ENCODE data around the gene RER1.

The RER1 gene

GRCh38 chr1:2392686-2393085 lies 1.0 kb downstream of the RER1 start:
- no peak for DNase-seq

DNA sequence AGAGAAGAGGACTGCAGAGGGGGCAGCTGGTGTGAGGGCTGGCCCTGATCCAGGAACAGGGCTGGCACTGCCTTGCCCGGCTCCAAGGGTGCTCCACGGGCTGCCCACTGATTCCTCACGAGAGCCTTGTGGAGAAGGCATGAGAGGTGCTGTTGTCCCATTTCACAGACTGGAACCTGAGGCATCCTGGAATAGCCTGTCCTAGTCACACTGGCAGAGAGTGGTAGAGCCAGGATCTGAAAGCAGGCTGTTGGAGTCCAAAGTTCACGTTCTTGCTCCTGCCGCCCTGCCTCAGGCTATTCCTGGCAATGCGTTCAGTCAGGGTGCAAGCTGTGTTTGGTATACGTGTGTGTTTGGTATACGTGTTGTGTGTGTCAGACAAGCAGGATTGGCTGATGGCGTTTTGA lies 1.8 kb downstream of the RER1 start:
- DNase-seq: no peak

DNA sequence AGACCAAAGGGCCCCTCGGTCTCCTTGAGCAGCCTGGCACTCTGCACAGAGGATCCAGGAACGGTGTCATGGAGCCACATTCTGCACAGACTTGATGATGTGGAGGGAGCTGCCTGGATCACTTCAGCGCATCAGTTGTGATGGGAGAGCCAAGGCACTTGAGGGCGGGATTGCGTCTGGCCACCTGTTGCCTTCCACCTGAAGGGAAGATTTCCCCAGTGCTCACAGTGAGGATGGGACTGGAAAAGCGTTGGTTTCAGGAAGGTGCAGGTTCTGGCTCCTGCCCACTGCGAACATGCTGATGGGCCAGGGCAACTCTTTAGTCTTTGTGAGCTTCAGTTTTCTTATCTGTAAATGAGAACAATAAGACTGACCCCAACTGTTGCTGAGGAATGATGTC lies 2.6 kb downstream of the RER1 start:
- no peak for DNase-seq

GRCh38 chr1:2394761-2395160 lies 3.1 kb downstream of the RER1 start:
- no peak for DNase-seq

GRCh38 chr1:2395245-2395644 lies 3.6 kb downstream of the RER1 start:
- no peak for DNase-seq

- no peak for DNase-seq
Measured at GRCh38 chr1:2396059-2396458, 4.4 kb downstream of the RER1 start.

DNA sequence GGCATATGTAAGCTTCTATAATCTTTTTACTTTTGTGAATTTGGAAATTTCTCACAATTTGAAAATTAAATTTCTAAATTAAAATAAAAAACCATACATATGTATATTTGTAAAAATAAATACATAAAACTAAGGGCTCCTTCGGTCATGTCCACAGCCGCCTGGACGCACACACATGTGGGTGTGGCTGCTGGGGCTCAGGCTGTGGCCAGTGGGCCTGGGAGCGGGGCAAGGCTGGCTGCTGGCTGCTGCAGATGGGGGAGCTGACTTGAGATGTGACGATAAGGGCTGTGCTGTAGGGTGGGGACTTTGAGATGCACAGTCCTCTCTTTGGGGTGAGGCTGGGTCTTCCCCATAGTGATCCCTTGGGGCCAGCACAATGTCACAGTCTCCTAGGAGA lies 4.8 kb downstream of the RER1 start:
- no peak for DNase-seq

DNA sequence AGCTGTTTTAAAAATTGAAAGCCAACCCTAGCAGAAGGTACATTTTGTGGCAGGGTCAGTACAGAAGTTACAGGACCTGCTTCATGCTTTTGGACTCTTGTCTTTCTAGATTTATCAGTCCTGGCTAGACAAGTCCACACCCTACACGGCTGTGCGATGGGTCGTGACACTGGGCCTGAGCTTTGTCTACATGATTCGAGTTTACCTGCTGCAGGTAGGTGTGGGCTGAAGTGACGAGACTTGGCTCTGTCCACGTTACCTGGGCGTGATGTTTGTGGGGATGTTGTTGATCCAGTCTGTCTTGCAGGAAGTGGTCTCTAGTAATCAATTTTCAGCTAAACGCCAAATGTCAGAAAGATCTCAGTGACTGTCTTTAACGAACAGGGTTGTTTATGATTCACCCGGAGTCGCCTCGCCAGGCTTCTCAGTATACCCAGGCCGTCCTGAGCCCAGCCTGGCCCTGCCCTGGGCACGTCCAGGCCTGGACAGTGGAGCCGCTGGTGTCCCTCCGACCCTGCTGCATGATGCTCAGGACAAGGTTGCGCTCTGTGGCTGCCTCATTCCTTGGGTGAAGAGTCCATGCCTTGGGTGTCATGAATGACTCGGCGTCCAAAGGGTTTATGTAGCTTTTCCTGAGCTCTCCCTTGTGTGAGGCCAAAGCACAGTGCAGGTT lies 5.5 kb downstream of the RER1 start:
- DNase-seq: no peak

- DNase-seq: no peak
Measured at GRCh38 chr1:2398871-2399270, 7.2 kb downstream of the RER1 start.

- DNase-seq: no peak
Measured at GRCh38 chr1:2399890-2400575, 8.4 kb downstream of the RER1 start.

GRCh38 chr1:2400576-2400909 lies 8.9 kb downstream of the RER1 start:
- no peak for DNase-seq

DNA sequence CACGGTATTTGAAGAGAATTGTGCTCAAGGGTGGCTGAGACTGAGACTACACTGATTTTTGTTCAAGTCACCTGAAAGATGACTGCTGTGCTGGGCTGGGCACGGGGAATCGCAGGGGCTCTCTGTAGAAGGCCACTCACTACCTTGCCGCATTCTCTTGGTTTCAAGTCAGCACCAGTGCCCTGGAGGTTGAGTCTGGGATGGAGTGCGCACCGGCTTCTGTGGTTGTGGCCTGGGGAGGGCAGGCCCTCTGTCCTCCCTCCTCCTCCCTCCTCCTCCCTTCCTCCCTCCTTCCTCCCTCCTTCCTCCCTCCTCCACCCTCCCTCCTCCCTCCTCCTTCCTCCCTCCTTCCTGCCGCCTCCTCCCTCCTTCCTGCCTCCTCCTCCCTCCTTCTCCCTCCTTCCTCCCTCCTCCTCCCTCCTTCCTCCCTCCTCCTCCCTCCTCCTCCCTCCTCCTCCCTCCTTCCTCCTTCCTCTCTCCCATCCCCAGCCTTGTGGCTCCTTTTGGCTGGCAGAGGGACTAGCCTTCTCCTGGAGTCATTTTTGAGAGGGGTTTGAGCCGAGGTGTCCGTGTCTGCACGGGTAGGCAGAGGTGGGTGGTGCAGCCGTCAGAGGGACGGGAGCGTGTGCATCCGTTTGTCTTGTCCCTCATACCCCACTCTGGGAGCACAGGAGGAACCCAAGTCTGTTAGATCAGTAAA lies 9.5 kb downstream of the RER1 start:
- no peak for DNase-seq

GRCh38 chr1:2402420-2402819 lies 10.8 kb downstream of the RER1 start:
- DNase-seq: no peak

GRCh38 chr1:2403273-2403672 lies 11.6 kb downstream of the RER1 start:
- DNase-seq: no peak

DNA sequence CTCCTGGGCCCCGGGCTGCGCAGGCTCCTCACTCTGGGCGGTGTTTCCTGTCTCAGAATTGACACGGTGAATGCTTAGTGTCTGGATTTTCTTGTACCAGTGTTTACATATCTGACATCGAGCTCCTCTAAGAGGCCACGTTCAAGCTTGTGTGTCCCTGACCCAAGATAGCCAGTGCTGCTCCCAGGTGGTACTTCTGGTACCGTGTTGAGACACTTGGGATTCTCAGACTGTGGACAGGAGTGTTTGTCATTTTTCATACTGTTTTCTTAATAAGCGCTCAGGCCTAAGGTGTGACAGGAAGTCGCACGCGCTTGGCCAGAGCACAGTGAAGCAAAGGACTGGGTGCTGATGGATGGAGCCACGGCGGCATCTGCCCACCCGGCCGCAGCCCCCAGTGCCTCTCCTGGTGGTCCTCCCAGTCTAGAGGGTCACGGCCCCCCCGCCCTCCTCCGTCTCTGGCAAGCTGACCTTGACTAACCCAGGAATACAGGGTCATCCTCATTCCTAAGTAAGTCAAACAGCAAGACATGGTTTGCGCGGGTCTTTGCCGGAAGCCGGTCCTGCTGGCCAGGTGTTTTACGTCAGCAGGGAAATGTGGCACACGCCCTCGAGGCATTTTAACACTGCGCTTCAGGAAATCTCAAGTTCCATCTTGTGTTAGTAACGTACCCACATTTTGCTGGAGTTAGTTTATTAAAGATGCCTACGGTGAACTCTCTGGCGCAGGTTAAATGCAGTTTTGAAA lies 12.7 kb downstream of the RER1 start:
- peak; percentile 43 for DNase-seq

DNA sequence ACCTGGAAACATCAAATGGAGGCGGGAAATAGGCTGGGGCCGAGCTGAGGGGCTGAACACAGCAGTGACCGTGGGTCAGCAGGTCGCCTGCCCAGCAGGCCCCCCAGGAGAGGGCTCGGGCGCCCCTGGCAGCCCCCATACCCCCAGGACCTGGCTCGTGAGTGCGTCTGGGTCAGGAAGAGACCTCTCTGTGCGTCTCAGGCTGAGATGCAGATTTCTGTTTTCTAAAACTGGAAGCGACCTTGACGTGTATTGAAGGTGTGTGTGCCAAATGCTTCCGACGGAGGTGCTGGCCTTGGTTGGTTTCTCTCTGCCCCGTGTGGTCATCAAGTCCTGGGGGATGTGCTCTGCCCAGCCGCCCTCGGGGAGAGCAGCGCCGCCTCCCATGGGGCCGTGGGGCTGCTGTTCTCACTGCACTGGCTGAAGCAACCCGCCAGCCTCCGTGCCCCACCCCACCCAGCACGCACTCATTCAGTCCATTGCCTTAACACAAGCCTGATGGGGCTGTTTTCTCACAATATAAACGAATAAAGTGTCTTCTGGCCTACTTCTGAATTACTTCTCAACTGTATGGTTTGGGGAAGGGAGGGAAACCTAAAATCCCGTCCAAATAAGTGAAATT lies 13.4 kb downstream of the RER1 start:
- no peak for DNase-seq

DNA sequence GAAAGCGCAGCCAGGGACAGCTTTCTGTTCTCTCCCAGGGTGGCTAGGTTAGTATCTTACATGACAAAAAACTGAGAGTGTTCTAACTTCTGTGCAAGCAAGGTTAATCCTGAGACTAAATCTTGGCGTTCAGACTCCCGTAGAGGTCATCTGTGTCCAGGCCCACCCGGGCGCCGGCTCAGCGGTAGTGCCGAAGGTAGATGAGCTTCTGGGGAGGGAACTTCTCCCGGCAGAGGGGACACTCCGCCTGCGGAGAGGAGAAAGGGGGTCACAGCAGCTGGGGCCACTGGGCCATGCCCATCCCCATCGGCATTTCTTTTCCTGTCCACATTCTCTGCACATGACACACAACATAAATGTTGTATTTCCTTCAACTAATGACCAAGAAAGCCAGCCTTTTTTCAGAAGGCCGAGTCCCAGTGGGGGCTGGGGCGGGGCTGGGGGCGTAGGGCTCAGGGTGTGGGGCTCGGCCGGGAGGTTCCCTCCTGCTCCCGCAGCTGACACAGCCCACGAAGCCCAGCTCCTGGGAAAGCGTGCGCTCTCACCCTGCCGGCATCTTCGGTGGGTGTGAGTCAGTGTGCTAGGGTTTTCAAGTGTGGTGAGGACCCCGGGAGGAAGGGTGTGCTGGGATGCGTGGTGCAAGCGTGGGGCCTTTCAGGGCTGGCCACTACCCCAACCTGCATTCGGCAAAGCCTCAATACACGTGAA lies 14.1 kb downstream of the RER1 start:
- no peak for DNase-seq

- no peak for DNase-seq
Measured at GRCh38 chr1:2406451-2407041, 14.9 kb downstream of the RER1 start.

- DNase-seq: no peak
Measured at GRCh38 chr1:2407166-2407990, 15.7 kb downstream of the RER1 start.

DNA sequence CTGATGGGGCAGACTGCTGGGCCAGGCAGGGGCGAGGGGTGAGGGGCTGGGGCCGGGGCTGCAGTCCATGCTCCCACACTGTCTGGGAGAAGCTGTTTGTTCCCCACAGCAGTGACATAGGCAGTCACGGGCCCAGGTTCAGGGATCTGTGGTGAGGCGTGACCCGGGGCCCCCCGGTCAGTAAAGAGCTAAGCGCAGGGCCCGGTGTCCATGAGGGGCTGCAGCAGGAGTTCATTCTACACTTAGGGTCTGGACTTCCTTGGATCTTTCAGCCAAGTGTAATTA lies 16.3 kb downstream of the RER1 start:
- DNase-seq: no peak

DNA sequence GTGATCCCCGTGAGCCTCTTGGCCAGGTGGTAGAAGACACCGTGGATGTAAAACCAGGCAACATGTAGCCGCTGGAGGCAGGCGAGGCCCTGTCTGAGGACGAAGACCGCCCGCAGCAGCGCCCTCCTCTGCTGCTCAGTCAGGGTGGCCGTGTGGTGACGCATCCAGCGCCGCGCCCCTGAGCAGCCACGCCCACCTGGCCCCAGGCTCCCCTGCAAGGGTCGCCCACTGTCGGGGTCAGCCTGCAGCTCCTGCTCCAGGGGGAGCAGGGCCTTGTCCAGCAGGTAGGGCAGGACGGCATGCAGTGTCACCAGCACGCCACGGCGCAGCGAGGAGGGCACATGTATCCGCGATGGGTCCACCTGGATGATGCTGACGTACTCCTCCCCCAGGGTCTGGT lies 16.8 kb downstream of the RER1 start:
- no peak for DNase-seq
